Measurements from ENCODE around the gene ZNF90.
"Not testable (repeated sequence)": the region's sequence is repeated elsewhere in the genome, so short reads cannot be mapped to it uniquely, and the experiment has no call there.

The ZNF90 gene

GRCh38 chr19:20132933-20133332 is 55.1 kb downstream of the ZNF90 start:
- not testable (repeated sequence) for H3K9me3 Mint-ChIP-seq; H3K27ac Mint-ChIP-seq (ENCODE audit: low read depth); H3K27me3 Mint-ChIP-seq; ATAC-seq (replicated peaks; ENCODE audit: extremely low read depth, poor library complexity, severe bottlenecking); H3K4me3 Mint-ChIP-seq; DNase-seq (ENCODE audit: low spot score in 2 of 2); H3K4me1 Mint-ChIP-seq; H3K36me3 Mint-ChIP-seq (ENCODE audit: insufficient read depth)

GRCh38 chr19:20137714-20138113 is 59.9 kb downstream of the ZNF90 start:
- H3K4me1 Mint-ChIP-seq; H3K27ac Mint-ChIP-seq (ENCODE audit: low read depth); H3K36me3 Mint-ChIP-seq (ENCODE audit: insufficient read depth); H3K4me3 Mint-ChIP-seq; DNase-seq (ENCODE audit: low spot score in 2 of 2); H3K27me3 Mint-ChIP-seq; ATAC-seq (replicated peaks; ENCODE audit: extremely low read depth, poor library complexity, severe bottlenecking); H3K9me3 Mint-ChIP-seq: not testable (repeated sequence)

GRCh38 chr19:20151617-20152145 is 73.9 kb downstream of the ZNF90 start:
- no peaks in the 10 kb centered on the region for H3K4me1 Mint-ChIP-seq
- peaks cover 3% of the 10 kb centered on the region for H3K36me3 Mint-ChIP-seq (ENCODE audit: insufficient read depth)
- ATAC-seq (replicated peaks; ENCODE audit: extremely low read depth, poor library complexity, severe bottlenecking) = no peak
- no peak overlapping the region for H3K4me3 Mint-ChIP-seq
- no peaks in the 10 kb centered on the region for H3K9me3 Mint-ChIP-seq
- no peak overlapping the region for H3K27ac Mint-ChIP-seq (ENCODE audit: low read depth)
- H3K27me3 Mint-ChIP-seq = no peaks in the 10 kb centered on the region
- no peak for DNase-seq (ENCODE audit: low spot score in 2 of 2)

- not testable (repeated sequence) for H3K27me3 Mint-ChIP-seq; DNase-seq (ENCODE audit: low spot score in 2 of 2); H3K9me3 Mint-ChIP-seq; H3K4me3 Mint-ChIP-seq; ATAC-seq (replicated peaks; ENCODE audit: extremely low read depth, poor library complexity, severe bottlenecking); H3K27ac Mint-ChIP-seq (ENCODE audit: low read depth); H3K36me3 Mint-ChIP-seq (ENCODE audit: insufficient read depth); H3K4me1 Mint-ChIP-seq
Observed at GRCh38 chr19:20152506-20152905, 74.7 kb downstream of the ZNF90 start.

- DNase-seq (ENCODE audit: low spot score in 2 of 2) (no peak), ATAC-seq (replicated peaks; ENCODE audit: extremely low read depth, poor library complexity, severe bottlenecking) (no peak)
- Mint-ChIP-seq H3K27me3 (no peaks in the 10 kb centered on the region), H3K4me1 (no peaks in the 10 kb centered on the region), H3K9me3 (no peaks in the 10 kb centered on the region), H3K36me3 (ENCODE audit: insufficient read depth) (peaks cover 3% of the 10 kb centered on the region), H3K4me3 (no peak overlapping the region), H3K27ac (ENCODE audit: low read depth) (no peak overlapping the region)
Observed at GRCh38 chr19:20153281-20153680, 75.5 kb downstream of the ZNF90 start.

GRCh38 chr19:20154636-20155035 is 76.8 kb downstream of the ZNF90 start:
- DNase-seq (ENCODE audit: low spot score in 2 of 2) (no peak), ATAC-seq (replicated peaks; ENCODE audit: extremely low read depth, poor library complexity, severe bottlenecking) (no peak)
- H3K27me3 Mint-ChIP-seq = no peaks in the 10 kb centered on the region
- H3K27ac Mint-ChIP-seq (ENCODE audit: low read depth) = no peak overlapping the region
- H3K4me3 Mint-ChIP-seq = no peak overlapping the region
- H3K9me3 Mint-ChIP-seq = no peaks in the 10 kb centered on the region
- H3K4me1 Mint-ChIP-seq = no peaks in the 10 kb centered on the region
- peaks cover 3% of the 10 kb centered on the region for H3K36me3 Mint-ChIP-seq (ENCODE audit: insufficient read depth)

GRCh38 chr19:20162821-20163220 is 85.0 kb downstream of the ZNF90 start:
- Mint-ChIP-seq H3K9me3 (no peaks in the 10 kb centered on the region), H3K27me3 (no peaks in the 10 kb centered on the region), H3K4me1 (peaks cover 9% of the 10 kb centered on the region), H3K36me3 (ENCODE audit: insufficient read depth) (peaks cover 6% of the 10 kb centered on the region), H3K27ac (ENCODE audit: low read depth) (no peak overlapping the region), H3K4me3 (no peak overlapping the region)
- no peak for ATAC-seq (replicated peaks; ENCODE audit: extremely low read depth, poor library complexity, severe bottlenecking)
- DNase-seq (ENCODE audit: low spot score in 2 of 2) = no peak

GRCh38 chr19:20164456-20164855 is 86.7 kb downstream of the ZNF90 start:
- Mint-ChIP-seq H3K27me3 (no peaks in the 10 kb centered on the region), H3K4me1 (peaks cover 9% of the 10 kb centered on the region), H3K9me3 (no peaks in the 10 kb centered on the region), H3K4me3 (no peak overlapping the region), H3K27ac (ENCODE audit: low read depth) (no peak overlapping the region), H3K36me3 (ENCODE audit: insufficient read depth) (peaks cover 6% of the 10 kb centered on the region)
- ATAC-seq (replicated peaks; ENCODE audit: extremely low read depth, poor library complexity, severe bottlenecking) (no peak), DNase-seq (ENCODE audit: low spot score in 2 of 2) (no peak)

GRCh38 chr19:20165971-20166592 is 88.3 kb downstream of the ZNF90 start:
- Mint-ChIP-seq H3K27me3 (no peaks in the 10 kb centered on the region), H3K4me3 (no peak overlapping the region), H3K36me3 (ENCODE audit: insufficient read depth) (peaks cover 8% of the 10 kb centered on the region), H3K27ac (ENCODE audit: low read depth) (no peak overlapping the region), H3K9me3 (no peaks in the 10 kb centered on the region), H3K4me1 (peaks cover 9% of the 10 kb centered on the region)
- DNase-seq (ENCODE audit: low spot score in 2 of 2) = no peak
- no peak for ATAC-seq (replicated peaks; ENCODE audit: extremely low read depth, poor library complexity, severe bottlenecking)

- Mint-ChIP-seq H3K27me3 (no peaks in the 10 kb centered on the region), H3K4me1 (peaks cover 18% of the 10 kb centered on the region), H3K4me3 (peak within 1 kb of the TSS; percentile 92), H3K9me3 (no peaks in the 10 kb centered on the region), H3K27ac (ENCODE audit: low read depth) (peak within 1 kb of the TSS; percentile 88), H3K36me3 (ENCODE audit: insufficient read depth) (peaks cover 11% of the 10 kb centered on the region)
- DNase-seq (ENCODE audit: low spot score in 2 of 2) (peak; percentile 90 to 93), ATAC-seq (replicated peaks; ENCODE audit: extremely low read depth, poor library complexity, severe bottlenecking) (peak; percentile 98)
Observed at GRCh38 chr19:20167020-20167644, 89.3 kb downstream of the ZNF90 start, which contains the start of gene ZNF486. TSS of gene ZNF486 (plus strand) at chr19:20167214. CDS start at chr19:20167331, 117 bp downstream.

- DNase-seq (ENCODE audit: low spot score in 2 of 2) = no peak
- Mint-ChIP-seq H3K27ac (ENCODE audit: low read depth) (peak overlapping the region; percentile 88), H3K27me3 (no peaks in the 10 kb centered on the region), H3K4me3 (peak overlapping the region; percentile 92), H3K4me1 (peaks cover 12% of the 10 kb centered on the region), H3K36me3 (ENCODE audit: insufficient read depth) (peaks cover 11% of the 10 kb centered on the region), H3K9me3 (no peaks in the 10 kb centered on the region)
- no peak for ATAC-seq (replicated peaks; ENCODE audit: extremely low read depth, poor library complexity, severe bottlenecking)
Observed at GRCh38 chr19:20167651-20168122, 89.9 kb downstream of the ZNF90 start.
